Hepatocyte (in vitro differentiated cells): ENCODE data around the gene MST1R. TPM values are rescaled to one million over a fixed set of nuclear protein-coding genes. Genes with fewer than 3 reads are reported as not detected.
"Not testable (repeated sequence)": the region's sequence is repeated elsewhere in the genome, so short reads cannot be mapped to it uniquely, and the experiment has no call there.

Source experiments
- DNase-seq: peaks from one replicate; pipeline ENCODE4 v3.0.0-alpha.2; 2016; ENCODE audit warnings: low spot score
- H2AFZ ChIP-seq: fragments of 200-600 bp; sonication (generic); 2 replicates; pipeline ENCODE4 v1.6.0; 2016; ENCODE audit warnings: antibody characterized with exemption, mild to moderate bottlenecking
- H3K27ac ChIP-seq: fragments of 200-600 bp; sonication (generic); 2 replicates; pipeline ENCODE4 v1.5.1; 2016; ENCODE audit warnings: mild to moderate bottlenecking
- H3K27me3 ChIP-seq: fragments of 200-600 bp; sonication (generic); 2 replicates; pipeline ENCODE4 v1.6.1; 2016
- H3K36me3 ChIP-seq: fragments of 200-600 bp; sonication (generic); replicated peaks from 2 replicates; pipeline ENCODE4 v1.5.1; 2016; ENCODE audit warnings: low read depth; ENCODE audit not compliant: insufficient read depth
- H3K4me1 ChIP-seq: fragments of 200-600 bp; sonication (generic); 2 replicates; pipeline ENCODE4 v1.5.1; 2016; ENCODE audit warnings: mild to moderate bottlenecking, moderate library complexity; ENCODE audit not compliant: insufficient read depth
- H3K4me2 ChIP-seq: fragments of 200-600 bp; sonication (generic); 2 replicates; pipeline ENCODE4 v1.6.0; 2016
- H3K4me3 ChIP-seq: fragments of 200-600 bp; sonication (generic); 2 replicates; pipeline ENCODE4 v1.5.1; 2016; ENCODE audit warnings: mild to moderate bottlenecking
- H3K79me2 ChIP-seq: fragments of 200-600 bp; sonication (generic); 2 replicates; pipeline ENCODE4 v1.6.0; 2017; ENCODE audit warnings: mild to moderate bottlenecking
- H3K9me2 ChIP-seq: fragments of 200-600 bp; sonication (generic); replicated peaks from 2 replicates; pipeline ENCODE4 v1.6.0; 2017; ENCODE audit warnings: mild to moderate bottlenecking; ENCODE audit not compliant: insufficient read depth
- H3K9me3 ChIP-seq: fragments of 200-600 bp; sonication (generic); 2 replicates; pipeline ENCODE4 v1.5.1; 2016; ENCODE audit warnings: low read depth, mild to moderate bottlenecking
- H4K20me1 ChIP-seq: fragments of 200-600 bp; sonication (generic); 2 replicates; pipeline ENCODE4 v1.6.0; 2016; ENCODE audit warnings: mild to moderate bottlenecking; ENCODE audit not compliant: insufficient read depth, poor library complexity, severe bottlenecking
- EZH2 ChIP-seq: fragments of 200-600 bp; sonication (generic); IDR thresholded peaks from 2 replicates; pipeline ENCODE4 v1.6.1; 2016; ENCODE audit warnings: antibody characterized with exemption, mild to moderate bottlenecking, borderline replicate concordance
- EZH2phosphoT487 ChIP-seq: fragments of 200-600 bp; sonication (generic); IDR thresholded peaks from one replicate; pipeline ENCODE4 v1.6.1; 2018; ENCODE audit warnings: antibody characterized with exemption, mild to moderate bottlenecking, low read depth, moderate library complexity; ENCODE audit not compliant: unreplicated experiment, severe bottlenecking
- WGBS: methylation state at CpG from one replicate; pipeline ENCODE4 v1.1.6; 2016; ENCODE audit warnings: low lambda C conversion rate; ENCODE audit errors: missing lambda C conversion rate; 5-methylcytosine and 5-hydroxymethylcytosine counted together
- polyA plus RNA-seq: library from polyadenylated mRNA; unstranded; fragments of >200 nt; fragmentation: Nextera tagmentation; extraction: Ambion mirVana; gene quantifications from 2 replicates; pipeline ENCODE4 v1.2.1, GENCODE V29; 2016
- total RNA-seq: library from RNA; depleted of rRNA; stranded (reverse); fragments of >200 nt; gene quantifications from 2 replicates; pipeline ENCODE4 v1.2.3, GENCODE V29; 2014
- TF ChIP-seq, protein P1 (sequence below): fragments of 200-600 bp; sonication (generic); IDR thresholded peaks from 2 replicates; pipeline ENCODE4 v1.5.1; 2016; ENCODE audit warnings: antibody characterized with exemption, mild to moderate bottlenecking; ENCODE audit not compliant: poor library complexity

MST1R gene
- total and polyA plus RNA-seq, 2 experiments from 2014 or later = 5.3 to 8.7 TPM

DNA sequence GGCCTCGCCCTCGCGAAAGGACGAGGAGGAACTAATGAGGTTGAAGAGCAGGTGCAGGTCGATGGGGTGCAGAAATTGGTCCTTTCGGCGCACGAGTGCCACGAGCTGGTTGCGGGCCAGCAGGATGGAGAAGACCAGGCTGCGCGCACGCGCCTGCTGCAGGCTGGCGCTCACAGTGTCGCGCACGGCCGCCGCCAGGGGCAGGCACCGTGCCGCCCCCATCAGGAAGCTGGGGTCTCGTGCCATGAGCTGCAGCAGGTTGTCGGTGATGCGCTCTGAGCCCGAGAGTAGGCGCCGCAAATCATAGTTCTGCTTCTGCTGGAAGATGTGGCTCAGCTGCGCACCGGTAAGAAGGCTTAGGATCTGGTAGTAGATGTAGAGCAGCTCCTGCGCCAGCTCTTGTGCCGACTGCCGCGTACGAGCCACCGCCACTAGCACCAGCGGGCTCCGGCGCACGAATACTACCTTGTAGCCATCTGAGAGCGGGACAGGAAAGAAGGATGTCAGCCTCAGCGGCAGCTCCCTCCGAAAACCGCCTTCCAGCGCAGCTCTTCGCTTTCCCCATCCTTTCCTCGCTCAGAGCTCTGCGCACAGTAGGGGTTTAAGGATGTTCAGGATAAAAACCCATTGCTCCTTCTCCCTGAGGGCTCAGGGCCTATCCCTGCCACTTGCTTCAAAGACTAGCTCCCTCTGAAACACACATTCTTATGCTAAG, 6.9 kb upstream of the MST1R start:
- no peak for DNase-seq
- H3K4me3 ChIP-seq = no peak overlapping the region
- H3K9me2 ChIP-seq = no peaks in the 10 kb centered on the region
- no peak overlapping the region for H2AFZ ChIP-seq
- WGBS = 72% methylated on average over 48 of the region's 48 CpGs
- no peaks in the 10 kb centered on the region for H3K9me3 ChIP-seq
- H4K20me1 ChIP-seq = no peaks in the 10 kb centered on the region
- H3K36me3 ChIP-seq = no peaks in the 10 kb centered on the region
- no peaks in the 10 kb centered on the region for H3K79me2 ChIP-seq
- no peaks in the 10 kb centered on the region for H3K27me3 ChIP-seq
- H3K4me1 ChIP-seq = peaks cover 25% of the 10 kb centered on the region
- H3K27ac ChIP-seq = no peak overlapping the region
- TF ChIP-seq EZH2phosphoT487 = no peak
- no peak overlapping the region for H3K4me2 ChIP-seq

DNA sequence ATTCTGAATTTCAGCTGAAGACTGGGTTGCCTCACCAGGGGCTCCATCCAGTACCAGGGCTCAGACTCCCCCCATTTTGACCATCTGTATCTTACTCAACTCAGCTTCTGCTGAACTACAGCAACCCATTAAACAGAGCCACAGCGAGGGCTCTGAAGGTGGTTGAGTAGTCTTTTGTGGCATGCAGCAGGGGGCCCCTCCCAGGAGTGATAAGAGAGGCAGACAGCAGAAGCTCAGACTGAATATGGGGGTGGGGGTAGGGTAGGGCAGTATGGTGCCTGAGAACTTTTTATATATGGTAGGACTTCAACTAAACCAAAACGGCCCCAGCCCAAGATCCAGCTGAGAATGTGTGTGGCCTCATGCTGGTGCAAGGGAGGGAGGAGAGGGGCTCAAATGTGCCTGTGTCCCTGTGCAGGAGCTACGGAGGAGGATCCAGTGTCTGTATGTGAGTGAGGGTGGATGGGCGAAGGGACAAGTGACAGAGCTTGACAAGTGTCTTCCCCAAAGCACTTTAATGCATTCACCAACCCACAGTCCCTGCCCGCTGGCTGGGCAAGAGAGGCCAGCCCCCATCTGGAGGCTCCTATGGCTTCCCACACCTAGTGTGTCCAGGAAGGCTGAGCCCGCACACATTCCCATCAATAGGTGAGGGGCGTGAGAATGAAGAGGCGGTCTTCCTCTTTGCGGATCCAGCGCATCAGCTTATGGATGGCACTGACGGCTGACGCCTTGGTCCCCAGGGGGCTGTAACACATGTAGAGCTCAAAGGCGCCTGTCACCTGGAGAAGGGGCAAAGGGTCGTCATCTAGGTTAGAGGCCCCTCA, 4.9 kb upstream of the MST1R start:
- DNase-seq = no peak
- H3K36me3 ChIP-seq = no peaks in the 10 kb centered on the region
- H3K9me2 ChIP-seq = no peaks in the 10 kb centered on the region
- H3K4me2 ChIP-seq = peak overlapping the region; percentile 29
- H3K4me1 ChIP-seq = peaks cover 27% of the 10 kb centered on the region
- TF ChIP-seq, protein P1, sequence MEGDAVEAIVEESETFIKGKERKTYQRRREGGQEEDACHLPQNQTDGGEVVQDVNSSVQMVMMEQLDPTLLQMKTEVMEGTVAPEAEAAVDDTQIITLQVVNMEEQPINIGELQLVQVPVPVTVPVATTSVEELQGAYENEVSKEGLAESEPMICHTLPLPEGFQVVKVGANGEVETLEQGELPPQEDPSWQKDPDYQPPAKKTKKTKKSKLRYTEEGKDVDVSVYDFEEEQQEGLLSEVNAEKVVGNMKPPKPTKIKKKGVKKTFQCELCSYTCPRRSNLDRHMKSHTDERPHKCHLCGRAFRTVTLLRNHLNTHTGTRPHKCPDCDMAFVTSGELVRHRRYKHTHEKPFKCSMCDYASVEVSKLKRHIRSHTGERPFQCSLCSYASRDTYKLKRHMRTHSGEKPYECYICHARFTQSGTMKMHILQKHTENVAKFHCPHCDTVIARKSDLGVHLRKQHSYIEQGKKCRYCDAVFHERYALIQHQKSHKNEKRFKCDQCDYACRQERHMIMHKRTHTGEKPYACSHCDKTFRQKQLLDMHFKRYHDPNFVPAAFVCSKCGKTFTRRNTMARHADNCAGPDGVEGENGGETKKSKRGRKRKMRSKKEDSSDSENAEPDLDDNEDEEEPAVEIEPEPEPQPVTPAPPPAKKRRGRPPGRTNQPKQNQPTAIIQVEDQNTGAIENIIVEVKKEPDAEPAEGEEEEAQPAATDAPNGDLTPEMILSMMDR = no peak
- TF ChIP-seq EZH2 = no peak
- no peak for TF ChIP-seq EZH2phosphoT487
- H3K27me3 ChIP-seq = no peaks in the 10 kb centered on the region
- H3K27ac ChIP-seq = no peak overlapping the region
- no peak overlapping the region for H2AFZ ChIP-seq
- no peaks in the 10 kb centered on the region for H3K79me2 ChIP-seq
- 89% methylated on average over 14 of the region's 14 CpGs for WGBS
- no peak overlapping the region for H3K4me3 ChIP-seq
- H3K9me3 ChIP-seq = no peaks in the 10 kb centered on the region
- H4K20me1 ChIP-seq = no peaks in the 10 kb centered on the region

DNA sequence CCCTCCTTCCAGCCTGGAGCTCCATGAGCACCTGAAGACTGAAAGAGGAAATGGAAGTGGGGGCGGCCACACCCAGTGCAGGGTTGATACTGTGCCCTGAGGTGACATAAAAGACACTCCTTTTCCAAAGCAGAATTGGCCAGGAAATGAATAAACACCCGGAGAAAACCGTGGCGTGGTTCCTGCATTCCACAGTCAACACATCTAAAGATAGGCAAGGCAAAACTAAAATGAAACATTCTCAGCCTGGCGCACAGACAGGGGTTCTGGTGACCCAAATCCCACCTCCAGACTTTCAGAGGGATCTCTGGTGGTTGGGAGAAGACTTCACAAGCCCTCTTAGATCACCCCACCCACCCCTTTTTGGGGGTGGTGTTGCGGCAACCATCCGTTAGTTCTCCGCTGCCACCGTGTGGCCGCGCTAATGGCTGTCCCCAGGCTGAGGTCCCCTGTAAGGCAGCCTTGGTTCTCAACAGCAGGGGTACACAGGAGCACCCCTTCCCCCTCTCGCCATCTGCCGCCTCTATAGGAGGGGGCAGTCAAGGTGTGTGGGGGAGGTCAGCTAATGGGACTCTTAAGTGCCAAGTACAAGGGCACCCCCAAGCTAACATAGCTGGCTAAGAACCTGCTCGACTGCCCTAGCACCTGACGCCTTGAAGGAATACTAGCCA, 2.5 kb upstream of the MST1R start:
- Histone ChIP-seq H3K36me3 (no peaks in the 10 kb centered on the region), H3K9me3 (no peaks in the 10 kb centered on the region), H3K9me2 (no peaks in the 10 kb centered on the region), H3K4me2 (peak overlapping the region; percentile 68), H2AFZ (peak overlapping the region; percentile 14), H3K27ac (peak overlapping the region; percentile 72), H3K27me3 (no peaks in the 10 kb centered on the region), H4K20me1 (no peaks in the 10 kb centered on the region), H3K4me3 (no peak overlapping the region), H3K79me2 (no peaks in the 10 kb centered on the region), H3K4me1 (peaks cover 36% of the 10 kb centered on the region)
- peak; percentile 75 for DNase-seq
- 30% methylated on average over 15 of the region's 15 CpGs for WGBS
- no peak for TF ChIP-seq EZH2phosphoT487
- TF ChIP-seq, protein P1 = peak; percentile 80
- TF ChIP-seq EZH2 = no peak

DNA sequence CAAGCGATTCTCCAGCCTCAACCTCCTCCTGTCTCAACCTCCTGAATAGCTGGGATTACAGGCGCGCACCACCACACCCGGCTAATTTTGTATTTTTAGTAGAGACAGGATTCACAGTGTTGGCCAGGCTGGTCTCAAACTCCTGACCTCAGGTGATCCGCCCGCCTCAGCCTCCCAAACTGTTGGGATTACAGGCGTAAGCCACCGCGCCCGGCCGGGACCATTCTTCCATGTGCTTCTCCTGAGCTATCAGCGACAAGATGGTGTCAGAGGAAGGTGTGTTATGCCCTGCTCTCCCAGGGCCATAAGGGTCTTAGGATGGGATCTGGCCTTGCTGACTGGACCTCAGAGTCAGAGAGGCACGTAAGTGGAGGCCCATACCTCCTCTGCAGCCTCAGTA, 775 bp upstream of the MST1R start:
- not testable (repeated sequence) for H2AFZ ChIP-seq, H3K27me3 ChIP-seq, H3K4me3 ChIP-seq, H3K9me3 ChIP-seq, H3K27ac ChIP-seq, DNase-seq, H3K36me3 ChIP-seq, H3K79me2 ChIP-seq, H3K9me2 ChIP-seq, H4K20me1 ChIP-seq
- Histone ChIP-seq H3K4me1 (peaks cover 42% of the 10 kb centered on the region), H3K4me2 (peak overlapping the region; percentile 67)
- 99% methylated on average over 13 of the region's 13 CpGs for WGBS
